NCI-H128 (cell line): ENCODE results near the gene HELZ.
"Not testable (repeated sequence)": the region's sequence is repeated elsewhere in the genome, so short reads cannot be mapped to it uniquely, and the experiment has no call there.

Source experiments
- DNase-seq: peaks from one replicate; lab custom pipeline; 2025; ENCODE audit not compliant: unreplicated experiment; lab: John Stamatoyannopoulos, UW

The HELZ gene

GRCh38 chr17:67271187-67271586, 26.2 kb upstream of the HELZ start:
- DNase-seq: not testable (repeated sequence)

DNA sequence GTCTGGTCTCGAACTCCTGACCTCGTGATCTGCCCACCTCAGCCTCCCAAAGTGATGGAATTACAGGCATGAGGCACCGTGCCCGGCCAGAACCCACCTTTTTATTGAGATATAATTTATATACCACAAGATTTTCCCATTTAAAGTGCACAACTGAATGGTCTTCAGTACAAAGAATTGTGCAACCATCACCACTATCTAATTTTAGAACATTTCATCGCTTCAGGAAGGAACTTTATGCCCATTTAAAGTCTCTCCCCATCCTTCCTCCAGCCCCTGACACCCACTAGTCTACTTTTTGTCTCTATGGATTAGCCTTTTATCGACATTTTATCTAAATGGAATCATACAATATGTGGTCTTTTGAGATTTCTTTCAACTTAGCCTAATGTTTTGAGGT, 25.4 kb upstream of the HELZ start:
- no peak for DNase-seq

DNA sequence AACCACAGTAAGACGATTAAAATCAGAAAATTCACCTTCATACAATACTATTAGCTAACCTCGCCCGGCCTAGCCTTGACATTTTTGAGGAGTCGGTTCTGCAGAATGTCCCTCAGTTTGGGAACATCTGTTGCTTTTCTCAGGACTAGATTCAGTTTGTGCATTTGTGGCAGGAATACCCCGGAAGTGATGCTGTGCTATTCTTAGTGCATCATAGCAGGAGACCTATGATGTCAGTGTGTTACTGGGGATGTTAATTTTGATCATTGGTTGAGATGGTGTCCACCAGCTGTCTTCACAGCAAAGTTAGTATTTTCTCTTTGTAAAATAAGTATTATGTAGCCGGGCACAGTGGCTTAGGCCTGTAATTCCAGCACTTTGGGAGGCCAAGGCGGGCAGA, 21.5 kb upstream of the HELZ start:
- no peak for DNase-seq

- no peak for DNase-seq
Observed at GRCh38 chr17:67265436-67266019, 20.5 kb upstream of the HELZ start.

GRCh38 chr17:67262435-67263117, 17.6 kb upstream of the HELZ start:
- no peak for DNase-seq

- DNase-seq: no peak
Observed at GRCh38 chr17:67260170-67260987, 15.4 kb upstream of the HELZ start.

DNA sequence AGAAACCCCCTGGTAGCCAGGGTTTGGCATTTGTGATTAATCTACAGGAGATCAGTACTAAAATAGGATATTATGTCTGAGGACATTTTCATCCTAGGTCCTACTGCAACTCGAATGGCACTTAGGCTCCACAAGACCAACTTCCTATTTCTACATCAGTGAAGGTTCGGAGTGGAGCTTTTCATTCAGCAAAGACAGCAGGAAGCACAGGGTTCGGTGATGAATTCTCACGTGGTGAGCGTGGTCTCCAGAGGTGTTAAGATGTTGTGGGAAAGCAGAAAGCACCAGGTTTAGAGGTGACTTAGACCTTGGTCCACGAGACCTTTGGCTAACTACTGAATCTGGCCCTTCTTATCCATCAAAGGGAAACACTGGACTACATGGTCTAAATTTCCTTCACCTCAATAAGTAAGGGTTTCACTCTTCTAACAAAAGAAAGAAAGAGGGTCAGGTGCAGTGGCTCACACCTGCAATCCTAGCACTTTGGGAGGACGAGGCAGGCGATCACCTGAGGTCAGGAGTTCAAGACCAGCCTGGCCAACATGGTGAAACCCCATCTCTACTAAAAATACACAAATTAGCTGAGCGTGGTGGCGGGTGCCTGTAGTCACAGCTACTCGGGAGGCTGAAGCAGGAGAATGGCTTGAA, 13.9 kb upstream of the HELZ start:
- DNase-seq: no peak

- DNase-seq: no peak
Observed at GRCh38 chr17:67256075-67256732, 11.2 kb upstream of the HELZ start.

DNA sequence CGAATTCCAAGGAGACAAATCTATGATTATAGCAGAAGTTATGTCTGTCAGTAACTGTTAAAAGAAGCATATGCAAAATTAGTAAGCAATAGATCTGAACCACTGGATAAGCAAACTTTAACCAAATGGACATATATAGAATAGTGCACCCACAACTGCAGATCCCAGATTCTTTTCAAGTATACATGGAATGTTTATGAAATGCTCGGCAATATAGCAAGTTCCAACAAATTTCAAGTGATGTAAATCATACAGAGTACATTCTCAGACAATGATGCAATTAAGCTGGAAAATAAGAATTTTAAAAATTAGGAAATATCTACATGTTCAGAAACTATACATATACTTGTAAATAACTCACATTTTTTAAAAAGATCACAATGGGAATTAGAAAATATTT, 8.4 kb upstream of the HELZ start:
- DNase-seq: no peak

- DNase-seq: not testable (repeated sequence)
Observed at GRCh38 chr17:67251586-67251985, 6.6 kb upstream of the HELZ start.

- DNase-seq: no peak
Observed at GRCh38 chr17:67248291-67248690, 3.3 kb upstream of the HELZ start.

DNA sequence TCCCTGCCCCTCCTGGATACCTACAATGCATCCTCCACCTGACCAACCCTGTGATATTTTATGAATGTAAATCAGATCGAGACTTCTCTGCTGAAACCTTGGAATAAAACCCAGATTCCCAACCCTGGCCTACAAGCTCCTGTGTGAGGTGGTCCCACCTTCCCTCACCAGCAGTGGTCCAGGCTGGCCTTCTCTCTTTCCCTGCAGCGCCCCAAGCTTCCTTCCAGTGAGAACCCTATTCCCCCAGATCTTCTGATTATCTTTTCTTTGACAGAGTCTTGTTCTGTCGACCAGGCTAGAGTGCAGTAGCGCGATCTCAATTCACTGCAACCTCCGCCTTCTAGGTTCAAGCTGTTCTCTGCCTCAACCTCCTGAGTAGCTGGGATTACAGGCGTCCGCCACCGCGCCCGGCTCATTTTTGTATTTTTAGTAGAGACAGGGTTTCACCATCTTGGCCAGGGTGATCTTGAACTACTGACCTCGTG, 2.5 kb upstream of the HELZ start:
- no peak for DNase-seq

- no peak for DNase-seq
Observed at GRCh38 chr17:67246653-67247415, 1.8 kb upstream of the HELZ start.

DNA sequence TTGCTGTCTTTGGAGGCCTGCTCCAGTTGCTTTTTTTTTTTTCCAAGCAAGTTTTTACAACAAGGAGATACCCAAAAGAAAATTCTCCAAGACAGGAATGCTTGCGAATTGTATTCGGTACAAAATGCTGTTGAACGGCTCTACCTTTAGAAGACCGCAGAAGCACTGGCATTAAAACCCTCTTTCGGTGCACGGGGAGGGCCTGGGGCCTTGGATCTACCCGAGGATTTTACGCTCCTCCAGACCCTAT, 1.3 kb upstream of the HELZ start:
- DNase-seq: no peak

DNA sequence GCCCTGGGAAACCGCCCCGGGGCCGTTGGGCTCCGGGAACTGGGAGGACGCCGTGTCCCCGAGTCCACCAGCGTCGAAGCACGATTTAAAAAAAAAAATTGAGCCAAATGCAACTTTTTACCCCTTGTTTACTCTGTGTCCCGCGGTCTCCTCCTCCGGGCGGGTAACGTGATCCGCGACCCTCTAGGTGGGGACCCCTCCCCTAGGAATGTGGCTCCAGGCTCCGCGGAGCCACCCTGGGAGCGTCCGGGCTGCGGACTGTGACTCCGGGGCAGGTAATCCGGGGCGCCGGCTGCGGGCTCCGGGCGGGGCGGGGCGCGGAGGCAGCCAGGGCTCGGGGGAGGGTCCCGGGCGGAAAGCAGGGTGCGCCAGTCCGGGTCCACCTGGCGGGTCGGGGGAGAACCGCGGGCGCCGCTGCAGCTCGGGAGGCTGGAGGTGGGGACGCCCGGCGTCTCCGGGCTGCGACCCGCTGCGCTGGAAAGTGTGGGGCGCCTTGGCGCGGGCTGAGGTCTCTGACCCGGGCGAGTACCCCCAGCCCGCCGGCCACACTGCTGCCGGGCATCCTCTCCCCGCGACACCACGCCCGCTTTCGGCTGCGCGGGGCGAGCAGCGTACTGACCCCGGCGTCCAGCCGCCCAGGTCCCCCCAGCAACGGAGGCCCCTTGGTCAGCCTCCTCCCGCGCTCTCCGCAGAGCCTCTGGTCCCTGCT, 852 bp upstream of the HELZ start:
- no peak for DNase-seq

GRCh38 chr17:67244431-67245072, 444 bp downstream of the HELZ start:
- DNase-seq: no peak

- DNase-seq: no peak
Observed at GRCh38 chr17:67243284-67243683, 1.7 kb downstream of the HELZ start.

DNA sequence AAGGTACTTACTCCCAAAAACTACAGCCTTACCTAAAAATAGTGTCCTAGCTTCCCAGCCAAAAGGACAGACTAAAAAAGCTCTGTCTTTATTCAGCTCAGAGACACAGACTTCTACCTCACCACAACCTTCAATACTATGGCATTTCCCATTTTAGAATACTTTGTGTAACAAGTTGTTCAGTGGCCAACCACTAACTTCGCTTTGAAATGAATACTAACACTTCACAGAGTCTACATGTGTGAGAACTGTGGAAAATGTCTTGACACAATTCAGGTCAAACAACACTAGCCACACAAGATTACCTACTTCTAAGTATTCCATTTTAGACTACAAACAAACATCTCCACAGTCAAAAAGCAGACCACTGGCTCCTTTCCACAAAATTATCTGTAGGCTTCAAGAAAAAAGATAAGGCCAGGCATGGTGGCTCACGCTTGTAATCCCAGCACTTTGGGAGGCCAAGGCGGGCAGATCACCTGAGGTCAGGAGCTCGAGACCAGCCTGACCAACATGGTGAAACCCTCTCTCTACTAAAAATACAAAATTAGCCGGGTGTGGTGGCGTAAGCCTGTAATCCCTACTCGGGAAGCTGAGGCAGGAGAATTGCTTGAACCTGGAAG, 3.2 kb downstream of the HELZ start:
- no peak for DNase-seq

- no peak for DNase-seq
Observed at GRCh38 chr17:67239597-67239996, 5.4 kb downstream of the HELZ start.
